ENCODE measurements around the gene ASB13.

DNA sequence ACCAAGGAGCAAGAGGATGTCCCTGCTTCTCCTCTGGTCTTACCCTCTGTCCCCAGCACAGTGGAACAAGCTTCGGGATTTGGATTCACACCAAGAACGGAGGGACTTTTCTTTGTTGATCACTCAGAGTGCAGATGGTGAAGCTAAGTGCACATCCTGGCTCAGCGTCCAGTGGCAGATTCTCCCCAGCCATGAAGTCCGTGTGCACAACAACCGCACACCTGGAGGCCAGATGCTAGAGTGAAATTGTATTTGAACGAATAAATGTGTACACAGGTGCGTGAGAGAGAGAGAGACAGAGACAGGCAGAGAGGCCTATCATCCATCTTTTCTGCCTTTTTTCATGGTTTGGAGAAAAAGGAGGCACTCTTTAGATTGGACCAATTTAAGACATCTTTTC is 31.5 kb downstream of the ASB13 start:
- TF ChIP-seq EZH2phosphoT487 (IDR thresholded peaks at IDR 0.05; ENCODE audit: borderline replicate concordance) (no peak), POLR2A (IDR thresholded peaks at IDR 0.05; ENCODE audit: borderline replicate concordance, extremely low read depth, insufficient read depth, insufficient read length) (no peak), TCF7L2 (IDR thresholded peaks at IDR 0.05; ENCODE audit: borderline replicate concordance, extremely low read depth, insufficient read depth, insufficient read length) (no peak), EZH2 (IDR thresholded peaks at IDR 0.05) (no peak), RAD21 (IDR thresholded peaks at IDR 0.05; ENCODE audit: low read depth) (no peak), SIN3A (IDR thresholded peaks at IDR 0.05; ENCODE audit: low read depth) (no peak), YY1 (IDR thresholded peaks at IDR 0.05; ENCODE audit: extremely low read depth, insufficient replicate concordance, low read depth, low read length) (no peak)
- TF ChIP-seq, protein P1, sequence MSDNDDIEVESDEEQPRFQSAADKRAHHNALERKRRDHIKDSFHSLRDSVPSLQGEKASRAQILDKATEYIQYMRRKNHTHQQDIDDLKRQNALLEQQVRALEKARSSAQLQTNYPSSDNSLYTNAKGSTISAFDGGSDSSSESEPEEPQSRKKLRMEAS (IDR thresholded peaks at IDR 0.05): no peak
- TF ChIP-seq, protein P2, sequence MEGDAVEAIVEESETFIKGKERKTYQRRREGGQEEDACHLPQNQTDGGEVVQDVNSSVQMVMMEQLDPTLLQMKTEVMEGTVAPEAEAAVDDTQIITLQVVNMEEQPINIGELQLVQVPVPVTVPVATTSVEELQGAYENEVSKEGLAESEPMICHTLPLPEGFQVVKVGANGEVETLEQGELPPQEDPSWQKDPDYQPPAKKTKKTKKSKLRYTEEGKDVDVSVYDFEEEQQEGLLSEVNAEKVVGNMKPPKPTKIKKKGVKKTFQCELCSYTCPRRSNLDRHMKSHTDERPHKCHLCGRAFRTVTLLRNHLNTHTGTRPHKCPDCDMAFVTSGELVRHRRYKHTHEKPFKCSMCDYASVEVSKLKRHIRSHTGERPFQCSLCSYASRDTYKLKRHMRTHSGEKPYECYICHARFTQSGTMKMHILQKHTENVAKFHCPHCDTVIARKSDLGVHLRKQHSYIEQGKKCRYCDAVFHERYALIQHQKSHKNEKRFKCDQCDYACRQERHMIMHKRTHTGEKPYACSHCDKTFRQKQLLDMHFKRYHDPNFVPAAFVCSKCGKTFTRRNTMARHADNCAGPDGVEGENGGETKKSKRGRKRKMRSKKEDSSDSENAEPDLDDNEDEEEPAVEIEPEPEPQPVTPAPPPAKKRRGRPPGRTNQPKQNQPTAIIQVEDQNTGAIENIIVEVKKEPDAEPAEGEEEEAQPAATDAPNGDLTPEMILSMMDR (IDR thresholded peaks at IDR 0.05 in 2 of 3, conservative IDR thresholded peaks at IDR 0.05 in 1 of 3; ENCODE audit: borderline replicate concordance in 1 of 3, insufficient read depth in 1 of 3, low read depth in 2 of 3, low read length in 2 of 3): no peak
- TF ChIP-seq, protein P3, sequence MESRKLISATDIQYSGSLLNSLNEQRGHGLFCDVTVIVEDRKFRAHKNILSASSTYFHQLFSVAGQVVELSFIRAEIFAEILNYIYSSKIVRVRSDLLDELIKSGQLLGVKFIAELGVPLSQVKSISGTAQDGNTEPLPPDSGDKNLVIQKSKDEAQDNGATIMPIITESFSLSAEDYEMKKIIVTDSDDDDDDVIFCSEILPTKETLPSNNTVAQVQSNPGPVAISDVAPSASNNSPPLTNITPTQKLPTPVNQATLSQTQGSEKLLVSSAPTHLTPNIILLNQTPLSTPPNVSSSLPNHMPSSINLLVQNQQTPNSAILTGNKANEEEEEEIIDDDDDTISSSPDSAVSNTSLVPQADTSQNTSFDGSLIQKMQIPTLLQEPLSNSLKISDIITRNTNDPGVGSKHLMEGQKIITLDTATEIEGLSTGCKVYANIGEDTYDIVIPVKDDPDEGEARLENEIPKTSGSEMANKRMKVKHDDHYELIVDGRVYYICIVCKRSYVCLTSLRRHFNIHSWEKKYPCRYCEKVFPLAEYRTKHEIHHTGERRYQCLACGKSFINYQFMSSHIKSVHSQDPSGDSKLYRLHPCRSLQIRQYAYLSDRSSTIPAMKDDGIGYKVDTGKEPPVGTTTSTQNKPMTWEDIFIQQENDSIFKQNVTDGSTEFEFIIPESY (IDR thresholded peaks at IDR 0.05; ENCODE audit: extremely low read depth, insufficient replicate concordance, low read length): no peak
- TF ChIP-seq, protein P4, sequence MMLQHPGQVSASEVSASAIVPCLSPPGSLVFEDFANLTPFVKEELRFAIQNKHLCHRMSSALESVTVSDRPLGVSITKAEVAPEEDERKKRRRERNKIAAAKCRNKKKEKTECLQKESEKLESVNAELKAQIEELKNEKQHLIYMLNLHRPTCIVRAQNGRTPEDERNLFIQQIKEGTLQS (IDR thresholded peaks at IDR 0.05): no peak
- TF ChIP-seq, protein P5, sequence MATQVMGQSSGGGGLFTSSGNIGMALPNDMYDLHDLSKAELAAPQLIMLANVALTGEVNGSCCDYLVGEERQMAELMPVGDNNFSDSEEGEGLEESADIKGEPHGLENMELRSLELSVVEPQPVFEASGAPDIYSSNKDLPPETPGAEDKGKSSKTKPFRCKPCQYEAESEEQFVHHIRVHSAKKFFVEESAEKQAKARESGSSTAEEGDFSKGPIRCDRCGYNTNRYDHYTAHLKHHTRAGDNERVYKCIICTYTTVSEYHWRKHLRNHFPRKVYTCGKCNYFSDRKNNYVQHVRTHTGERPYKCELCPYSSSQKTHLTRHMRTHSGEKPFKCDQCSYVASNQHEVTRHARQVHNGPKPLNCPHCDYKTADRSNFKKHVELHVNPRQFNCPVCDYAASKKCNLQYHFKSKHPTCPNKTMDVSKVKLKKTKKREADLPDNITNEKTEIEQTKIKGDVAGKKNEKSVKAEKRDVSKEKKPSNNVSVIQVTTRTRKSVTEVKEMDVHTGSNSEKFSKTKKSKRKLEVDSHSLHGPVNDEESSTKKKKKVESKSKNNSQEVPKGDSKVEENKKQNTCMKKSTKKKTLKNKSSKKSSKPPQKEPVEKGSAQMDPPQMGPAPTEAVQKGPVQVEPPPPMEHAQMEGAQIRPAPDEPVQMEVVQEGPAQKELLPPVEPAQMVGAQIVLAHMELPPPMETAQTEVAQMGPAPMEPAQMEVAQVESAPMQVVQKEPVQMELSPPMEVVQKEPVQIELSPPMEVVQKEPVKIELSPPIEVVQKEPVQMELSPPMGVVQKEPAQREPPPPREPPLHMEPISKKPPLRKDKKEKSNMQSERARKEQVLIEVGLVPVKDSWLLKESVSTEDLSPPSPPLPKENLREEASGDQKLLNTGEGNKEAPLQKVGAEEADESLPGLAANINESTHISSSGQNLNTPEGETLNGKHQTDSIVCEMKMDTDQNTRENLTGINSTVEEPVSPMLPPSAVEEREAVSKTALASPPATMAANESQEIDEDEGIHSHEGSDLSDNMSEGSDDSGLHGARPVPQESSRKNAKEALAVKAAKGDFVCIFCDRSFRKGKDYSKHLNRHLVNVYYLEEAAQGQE (IDR thresholded peaks at IDR 0.05; ENCODE audit: low read depth): no peak

Data from HCT116 (cell line).